Activated T-cell treated with anti-CD3 and anti-CD28 coated beads, Interleukin-2, amount 50 U/mL, for 24 hours (primary cell): ENCODE measurements around the gene NCKAP5L.
A peak's percentile ranks its signal among the peaks of the same experiment; 100 is the strongest.

Source experiments
- DNase-seq: peaks from one replicate; pipeline ENCODE4 v3.0.0-alpha.2; 2020
- H3K27ac Mint-ChIP-seq: 2 replicates; pipeline ENCODE4 v1.8.0; 2020; ENCODE audit warnings: mild to moderate bottlenecking, mixed read lengths
- H3K27me3 Mint-ChIP-seq: 2 replicates; pipeline ENCODE4 v1.8.0; 2020; ENCODE audit warnings: mixed read lengths
- H3K36me3 Mint-ChIP-seq: 2 replicates; pipeline ENCODE4 v1.8.0; 2020; ENCODE audit warnings: low read depth, mixed read lengths
- H3K4me1 Mint-ChIP-seq: 2 replicates; pipeline ENCODE4 v1.8.0; 2020; ENCODE audit warnings: low read depth, mixed read lengths
- H3K4me3 Mint-ChIP-seq: 2 replicates; pipeline ENCODE4 v1.8.0; 2020; ENCODE audit warnings: mild to moderate bottlenecking, moderate library complexity, mixed read lengths
- H3K9me3 Mint-ChIP-seq: 2 replicates; pipeline ENCODE4 v1.8.0; 2020; ENCODE audit warnings: mixed read lengths

The NCKAP5L gene

DNA sequence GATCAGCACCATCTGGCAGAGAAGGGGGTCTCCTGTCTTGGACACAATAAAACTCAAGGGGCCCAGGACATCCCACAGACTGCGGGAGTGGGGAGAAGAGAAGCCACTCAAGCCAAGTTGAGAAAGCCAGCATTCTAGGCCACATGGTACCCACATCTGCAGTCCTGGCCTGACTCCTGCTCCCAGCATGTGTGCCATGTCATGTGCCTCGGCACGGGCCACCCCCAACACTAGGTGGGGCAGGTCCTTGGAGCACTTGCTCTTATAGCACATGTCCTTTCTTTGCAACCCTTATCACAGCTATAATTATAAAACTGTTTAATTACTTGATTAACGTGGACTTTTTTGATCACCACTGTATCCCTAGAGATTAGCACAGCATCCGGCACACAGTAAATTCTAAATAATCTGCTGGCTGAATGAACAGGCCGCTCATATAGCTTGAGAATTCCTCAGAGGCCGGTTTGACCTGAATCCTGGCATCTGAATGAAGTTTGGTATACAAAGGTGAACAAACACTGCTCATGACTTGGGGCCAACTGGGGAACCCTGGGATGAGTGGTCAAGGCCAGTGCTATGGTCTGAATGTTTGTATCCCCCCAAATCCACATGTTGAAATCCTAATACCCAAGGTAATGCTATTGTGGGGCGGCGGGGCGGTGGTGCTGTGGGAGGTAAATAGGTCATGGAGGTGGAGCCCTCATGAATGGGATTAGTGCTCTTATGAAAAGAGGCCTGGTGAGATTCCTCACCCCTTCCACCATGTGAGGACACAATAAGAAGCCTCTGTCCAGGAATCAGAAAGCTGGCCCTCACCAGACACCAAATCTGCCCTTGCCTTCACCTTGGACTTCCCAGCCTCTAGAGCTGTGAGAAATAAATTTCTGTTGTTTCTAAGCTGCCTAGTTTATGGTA lies 6.6 kb downstream of the NCKAP5L start:
- H3K27me3 Mint-ChIP-seq = no peaks in the 10 kb centered on the region
- no peak for DNase-seq
- no peaks in the 10 kb centered on the region for H3K9me3 Mint-ChIP-seq
- no peak overlapping the region for H3K4me3 Mint-ChIP-seq
- H3K4me1 Mint-ChIP-seq = peaks cover 36% of the 10 kb centered on the region
- peak overlapping the region; percentile 55 for H3K27ac Mint-ChIP-seq
- peaks cover 9% of the 10 kb centered on the region for H3K36me3 Mint-ChIP-seq

DNA sequence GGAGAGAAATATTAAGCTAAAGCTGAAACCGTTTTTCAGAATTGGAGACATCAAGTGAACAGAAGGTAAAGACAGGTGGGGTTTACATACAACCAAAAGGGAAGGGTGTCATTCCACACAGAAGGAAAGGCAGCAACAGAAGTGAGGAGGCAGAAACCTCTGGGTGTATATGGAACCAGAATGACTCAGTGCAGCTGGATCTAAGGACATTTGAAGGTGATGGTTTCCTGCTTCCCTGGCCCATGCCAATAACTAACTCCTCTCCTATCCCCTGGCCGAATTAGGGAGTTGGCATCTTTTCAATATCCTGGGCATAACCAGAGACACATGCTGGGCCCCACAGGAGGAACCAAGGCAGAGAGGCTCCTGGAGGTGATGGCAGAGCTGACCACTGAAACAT lies 8.4 kb downstream of the NCKAP5L start:
- H3K36me3 Mint-ChIP-seq = peaks cover 10% of the 10 kb centered on the region
- peaks cover 27% of the 10 kb centered on the region for H3K4me1 Mint-ChIP-seq
- H3K4me3 Mint-ChIP-seq = no peak overlapping the region
- H3K27me3 Mint-ChIP-seq = no peaks in the 10 kb centered on the region
- H3K9me3 Mint-ChIP-seq = no peaks in the 10 kb centered on the region
- DNase-seq = no peak
- H3K27ac Mint-ChIP-seq = peak overlapping the region; percentile 30

DNA sequence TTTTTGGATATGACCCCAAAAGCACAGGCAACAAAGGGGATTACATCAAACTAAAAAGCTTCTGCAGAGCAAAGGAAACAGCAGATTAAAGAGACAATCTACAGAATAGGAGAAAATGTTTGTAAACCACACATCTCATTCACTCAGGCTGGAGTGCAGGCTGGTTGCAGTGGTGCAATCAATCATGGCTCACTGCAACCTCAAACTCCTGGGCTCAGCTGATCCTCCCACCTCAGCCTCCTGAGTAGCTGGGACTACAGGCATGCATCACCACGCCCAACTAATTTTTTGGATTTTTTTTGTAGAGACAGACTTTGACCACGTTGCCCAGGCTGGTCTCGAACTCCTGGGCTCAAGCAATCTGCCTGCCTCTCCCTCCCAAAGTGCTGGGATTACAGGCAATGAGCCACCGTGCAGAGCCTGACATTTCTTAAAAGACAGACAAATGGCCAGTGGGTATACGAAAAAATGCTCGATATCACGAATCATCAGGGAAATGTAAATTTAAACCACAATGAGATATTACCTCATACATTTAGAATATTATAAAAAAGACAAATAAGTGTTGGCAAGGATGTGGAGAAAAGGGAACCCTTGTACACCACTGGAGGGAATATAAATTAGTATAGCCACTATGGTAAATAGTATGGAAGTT lies 9.8 kb downstream of the NCKAP5L start:
- no peaks in the 10 kb centered on the region for H3K27me3 Mint-ChIP-seq
- H3K4me3 Mint-ChIP-seq = no peak overlapping the region
- peaks cover 26% of the 10 kb centered on the region for H3K4me1 Mint-ChIP-seq
- peaks cover 10% of the 10 kb centered on the region for H3K36me3 Mint-ChIP-seq
- H3K9me3 Mint-ChIP-seq = no peaks in the 10 kb centered on the region
- H3K27ac Mint-ChIP-seq = no peak overlapping the region
- DNase-seq = no peak

DNA sequence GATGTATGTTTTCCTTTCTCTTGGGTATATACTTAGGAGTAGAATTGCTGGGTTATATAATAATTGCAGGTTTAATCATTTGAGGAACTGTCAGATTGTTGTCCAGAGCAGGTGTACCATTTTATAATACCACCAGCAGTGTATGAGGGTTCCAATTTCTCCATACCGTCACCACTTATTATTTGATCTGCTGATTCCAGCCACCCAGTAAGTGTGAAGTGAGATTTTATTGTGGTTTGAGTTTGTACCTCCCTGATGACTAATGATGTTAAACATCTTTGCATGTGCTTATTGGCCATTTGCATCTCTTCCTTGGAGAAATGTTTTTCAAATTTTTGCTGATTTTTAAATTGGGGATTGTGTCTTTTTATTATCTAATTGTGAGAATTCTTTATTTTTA lies 15.1 kb downstream of the NCKAP5L start:
- no peak overlapping the region for H3K27ac Mint-ChIP-seq
- no peaks in the 10 kb centered on the region for H3K27me3 Mint-ChIP-seq
- H3K36me3 Mint-ChIP-seq = peaks cover 7% of the 10 kb centered on the region
- no peak for DNase-seq
- peaks cover 11% of the 10 kb centered on the region for H3K4me1 Mint-ChIP-seq
- no peak overlapping the region for H3K4me3 Mint-ChIP-seq
- no peaks in the 10 kb centered on the region for H3K9me3 Mint-ChIP-seq

DNA sequence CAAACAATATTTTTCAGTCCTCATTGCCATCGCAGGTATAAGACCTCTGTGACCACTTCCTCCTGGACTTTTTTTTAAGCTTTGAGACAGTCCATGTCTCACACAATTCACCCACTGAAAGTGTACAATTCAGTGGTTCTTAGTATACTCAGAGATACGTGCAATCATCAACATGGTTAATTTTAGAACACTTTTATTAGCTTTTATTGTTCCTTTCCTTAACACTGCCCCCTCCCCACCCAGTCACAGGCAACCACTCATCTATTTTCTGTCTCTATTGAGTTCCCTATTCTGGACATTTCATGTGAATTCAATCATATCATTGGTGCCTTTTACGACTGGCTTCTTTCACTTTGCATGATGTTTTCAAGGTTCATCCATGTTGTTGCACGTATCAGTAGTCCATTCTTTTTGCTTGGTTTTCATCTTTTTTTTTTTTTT lies 16.2 kb downstream of the NCKAP5L start:
- H3K36me3 Mint-ChIP-seq = peaks cover 5% of the 10 kb centered on the region
- no peak for DNase-seq
- no peak overlapping the region for H3K4me3 Mint-ChIP-seq

DNA sequence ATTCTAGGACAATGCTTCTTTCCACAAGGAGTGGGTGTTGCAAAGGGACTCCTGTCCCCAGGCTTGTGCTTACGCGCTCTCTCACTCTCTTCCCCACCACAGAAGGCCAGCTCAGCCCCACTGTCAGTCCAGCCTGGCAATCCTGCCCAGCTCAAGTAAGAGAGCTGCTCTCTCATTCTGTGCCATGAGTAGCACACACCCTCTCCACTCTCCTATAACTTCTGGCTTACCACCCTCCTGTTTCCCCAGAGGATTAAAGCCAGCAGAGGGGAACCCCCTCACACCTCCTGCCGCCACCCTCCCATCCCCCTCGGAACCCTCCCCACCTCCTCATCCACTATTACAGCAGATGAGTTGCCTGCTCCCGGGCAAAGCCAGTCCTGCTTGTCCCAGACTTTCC lies 17.1 kb downstream of the NCKAP5L start:
- H3K4me3 Mint-ChIP-seq = no peak overlapping the region
- no peaks in the 10 kb centered on the region for H3K27me3 Mint-ChIP-seq
- no peaks in the 10 kb centered on the region for H3K9me3 Mint-ChIP-seq
- no peak overlapping the region for H3K27ac Mint-ChIP-seq
- DNase-seq = no peak
- no peaks in the 10 kb centered on the region for H3K36me3 Mint-ChIP-seq
- H3K4me1 Mint-ChIP-seq = peaks cover 9% of the 10 kb centered on the region

More for the DNA sequence above, 16.2 kb downstream of the NCKAP5L start:
- H3K9me3 Mint-ChIP-seq = no peaks in the 10 kb centered on the region
- no peak overlapping the region for H3K27ac Mint-ChIP-seq
- peaks cover 9% of the 10 kb centered on the region for H3K4me1 Mint-ChIP-seq
- H3K27me3 Mint-ChIP-seq = no peaks in the 10 kb centered on the region

DNA sequence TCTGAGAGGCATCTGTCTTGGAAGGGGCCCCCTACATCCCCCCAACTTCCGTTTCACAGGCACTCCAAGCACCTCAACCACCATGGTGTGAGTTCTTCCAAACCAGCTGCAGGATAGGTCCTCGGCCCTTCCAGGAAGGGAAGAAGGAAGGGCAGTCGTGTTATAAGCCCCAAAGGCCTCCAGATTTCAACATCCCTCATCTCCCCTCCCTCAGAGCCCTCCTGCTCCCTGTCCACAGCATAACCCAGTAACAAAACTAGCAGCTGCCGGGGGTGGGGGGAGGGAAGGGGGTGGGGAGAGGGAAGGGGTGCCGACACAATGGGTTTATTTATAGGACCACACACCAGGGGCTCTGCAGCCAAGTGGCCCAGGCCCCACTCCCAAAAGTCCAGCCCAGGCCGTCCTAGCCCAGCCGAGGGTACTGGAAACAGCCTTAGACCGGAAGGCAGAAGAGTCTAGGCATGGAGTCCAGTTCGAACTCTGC lies 18.3 kb downstream of the NCKAP5L start:
- Mint-ChIP-seq H3K27ac (no peak overlapping the region), H3K36me3 (peaks cover 4% of the 10 kb centered on the region), H3K9me3 (no peaks in the 10 kb centered on the region), H3K4me3 (no peak overlapping the region), H3K27me3 (no peaks in the 10 kb centered on the region), H3K4me1 (peaks cover 9% of the 10 kb centered on the region)
- no peak for DNase-seq

DNA sequence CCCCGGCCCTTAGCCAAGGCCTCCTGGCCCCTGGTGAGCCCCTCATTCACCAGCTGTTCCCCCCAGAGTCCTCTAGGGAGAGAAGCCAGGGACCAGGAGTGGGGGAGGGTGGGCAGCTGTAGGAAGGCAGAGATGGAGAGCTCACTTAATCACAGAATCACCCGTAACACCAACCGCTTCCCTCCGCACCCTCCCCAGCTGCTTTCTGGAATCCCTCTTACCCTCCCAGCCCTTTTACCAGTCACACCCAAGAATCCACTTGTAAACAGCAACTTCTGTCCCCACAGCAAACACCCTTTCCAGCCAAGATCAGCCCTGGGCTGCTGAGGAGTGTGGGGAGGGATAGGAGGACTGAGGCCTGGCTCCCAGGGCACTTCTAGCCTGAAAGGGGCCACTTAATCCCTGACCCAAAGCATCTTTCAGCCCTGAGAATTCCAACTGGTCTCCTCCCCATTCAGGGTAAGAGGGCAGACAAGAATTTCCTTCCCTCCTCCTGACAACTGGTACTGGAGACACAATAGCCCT lies 18.8 kb downstream of the NCKAP5L start:
- peaks cover 9% of the 10 kb centered on the region for H3K4me1 Mint-ChIP-seq

DNA sequence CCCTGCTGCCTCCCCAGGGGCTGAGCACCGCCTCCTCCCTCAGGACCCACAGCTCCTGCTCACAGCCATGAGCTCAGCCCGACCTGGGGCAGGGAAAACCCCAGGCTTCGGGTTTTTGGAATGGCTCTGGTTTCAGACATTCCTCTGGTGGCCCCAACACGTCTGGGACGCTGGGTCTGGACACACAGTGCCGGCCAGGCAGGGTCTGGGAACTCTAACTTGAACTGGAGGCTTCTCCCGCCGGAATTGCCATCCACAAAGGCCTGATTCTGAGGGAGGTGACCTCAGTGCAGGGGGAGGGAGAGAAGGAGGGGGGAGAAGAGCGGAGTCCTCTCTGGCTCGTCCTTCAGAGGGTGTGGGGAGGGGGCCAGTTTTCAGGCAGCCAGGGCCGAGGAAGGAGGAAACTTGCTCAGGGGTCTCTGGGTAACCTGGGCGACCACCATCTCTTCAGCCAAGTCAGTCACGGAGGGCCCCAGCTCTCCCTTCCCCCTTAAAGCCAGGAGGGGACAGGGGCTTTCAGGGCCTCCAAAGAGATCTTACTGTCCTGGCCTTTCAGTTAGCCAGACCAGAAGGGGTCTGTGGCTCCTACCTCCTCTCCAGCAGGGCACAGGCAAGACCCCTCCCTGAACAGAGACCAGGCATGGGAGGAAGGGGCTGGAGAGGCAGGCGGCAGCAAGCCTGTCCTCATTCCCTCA lies 19.4 kb downstream of the NCKAP5L start:
- Mint-ChIP-seq H3K4me1 (peaks cover 9% of the 10 kb centered on the region), H3K9me3 (no peaks in the 10 kb centered on the region), H3K27me3 (no peaks in the 10 kb centered on the region), H3K27ac (no peak overlapping the region), H3K4me3 (no peak overlapping the region), H3K36me3 (peaks cover 4% of the 10 kb centered on the region)
- no peak for DNase-seq

More for the DNA sequence above, 18.8 kb downstream of the NCKAP5L start:
- Mint-ChIP-seq H3K27me3 (no peaks in the 10 kb centered on the region), H3K4me3 (no peak overlapping the region), H3K36me3 (peaks cover 4% of the 10 kb centered on the region), H3K27ac (no peak overlapping the region), H3K9me3 (no peaks in the 10 kb centered on the region)
- no peak for DNase-seq

DNA sequence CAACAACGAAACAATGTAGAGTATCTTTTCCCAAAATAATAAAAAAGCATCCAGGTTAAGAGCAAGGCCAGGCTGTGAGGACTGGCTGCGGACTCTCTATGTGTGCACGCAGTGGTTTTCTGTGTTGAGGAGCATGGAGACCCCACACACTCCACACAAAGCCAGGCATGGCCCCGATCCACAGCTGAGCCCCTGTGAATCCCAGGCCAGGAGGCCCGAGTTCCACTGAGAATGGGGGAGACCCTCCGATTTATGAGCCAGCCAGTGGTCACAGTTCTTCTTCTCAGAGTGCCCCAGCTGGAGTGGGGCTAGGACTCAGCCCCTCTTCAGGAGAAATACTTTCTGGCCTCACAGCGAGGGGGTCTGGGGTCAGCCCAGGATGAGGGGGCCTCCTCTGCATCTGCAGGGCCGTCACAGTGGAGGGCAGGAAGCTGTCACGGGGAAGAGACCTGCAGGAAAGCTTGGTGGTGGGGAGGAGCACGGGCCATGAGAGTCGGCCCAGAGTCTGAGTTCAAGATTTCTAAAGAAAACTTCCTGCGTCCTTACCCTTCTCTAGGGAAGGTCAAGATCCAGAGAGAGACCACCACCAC lies 20.1 kb downstream of the NCKAP5L start:
- H3K9me3 Mint-ChIP-seq = no peaks in the 10 kb centered on the region
- H3K4me1 Mint-ChIP-seq = peaks cover 7% of the 10 kb centered on the region
- no peak for DNase-seq
- H3K27me3 Mint-ChIP-seq = no peaks in the 10 kb centered on the region
- H3K4me3 Mint-ChIP-seq = no peak overlapping the region
- H3K27ac Mint-ChIP-seq = no peak overlapping the region
- H3K36me3 Mint-ChIP-seq = peaks cover 4% of the 10 kb centered on the region

DNA sequence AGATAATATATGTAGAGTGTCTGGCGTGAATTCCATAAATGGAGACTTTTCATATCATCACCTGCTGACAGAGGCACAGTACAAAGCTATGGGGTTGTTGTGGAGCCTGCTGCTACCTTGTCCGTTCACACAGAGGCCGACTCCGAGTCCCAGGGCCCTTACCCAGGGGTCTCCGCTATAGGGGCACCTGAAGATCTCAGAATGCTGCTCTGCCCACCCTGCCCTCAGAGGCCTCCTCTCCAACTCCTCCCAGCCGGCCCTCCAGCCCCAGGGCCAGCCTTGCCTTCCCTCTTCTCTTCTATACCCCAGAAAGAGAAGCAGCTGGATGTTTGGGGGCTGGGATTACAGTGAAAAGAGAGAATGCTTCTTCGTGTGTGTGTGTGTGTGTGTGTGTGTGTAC lies 21.3 kb downstream of the NCKAP5L start:
- no peaks in the 10 kb centered on the region for H3K27me3 Mint-ChIP-seq
- H3K4me3 Mint-ChIP-seq = no peak overlapping the region
- no peak overlapping the region for H3K27ac Mint-ChIP-seq
- H3K4me1 Mint-ChIP-seq = peaks cover 3% of the 10 kb centered on the region
- no peaks in the 10 kb centered on the region for H3K9me3 Mint-ChIP-seq
- no peak for DNase-seq
- H3K36me3 Mint-ChIP-seq = peaks cover 6% of the 10 kb centered on the region

DNA sequence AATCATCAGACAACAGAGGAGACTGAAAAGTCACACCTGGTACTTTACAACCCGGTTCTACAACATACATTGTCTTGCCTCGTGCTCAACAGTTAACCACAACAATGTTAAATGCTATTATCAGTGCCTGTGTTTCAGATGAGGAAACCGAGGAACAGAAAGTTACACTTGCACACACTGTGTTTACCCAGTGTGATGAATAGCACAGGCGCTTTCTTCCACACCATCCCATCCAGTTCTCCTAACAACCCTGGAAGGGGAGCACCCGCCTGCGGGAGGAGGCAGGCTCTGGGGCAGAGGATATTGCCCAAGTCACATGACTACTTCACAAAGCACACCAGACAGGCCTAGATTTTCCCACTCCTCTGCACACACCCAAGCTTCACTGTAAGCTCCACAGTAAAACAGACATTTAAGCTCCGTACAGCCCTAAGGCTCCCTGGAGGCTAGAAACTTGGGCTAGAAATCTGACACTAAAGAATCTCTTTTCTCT lies 21.8 kb downstream of the NCKAP5L start:
- peaks cover 10% of the 10 kb centered on the region for H3K36me3 Mint-ChIP-seq
- H3K27ac Mint-ChIP-seq = no peak overlapping the region
- no peaks in the 10 kb centered on the region for H3K27me3 Mint-ChIP-seq
- no peaks in the 10 kb centered on the region for H3K9me3 Mint-ChIP-seq
- H3K4me1 Mint-ChIP-seq = no peaks in the 10 kb centered on the region
- no peak for DNase-seq
- no peak overlapping the region for H3K4me3 Mint-ChIP-seq

DNA sequence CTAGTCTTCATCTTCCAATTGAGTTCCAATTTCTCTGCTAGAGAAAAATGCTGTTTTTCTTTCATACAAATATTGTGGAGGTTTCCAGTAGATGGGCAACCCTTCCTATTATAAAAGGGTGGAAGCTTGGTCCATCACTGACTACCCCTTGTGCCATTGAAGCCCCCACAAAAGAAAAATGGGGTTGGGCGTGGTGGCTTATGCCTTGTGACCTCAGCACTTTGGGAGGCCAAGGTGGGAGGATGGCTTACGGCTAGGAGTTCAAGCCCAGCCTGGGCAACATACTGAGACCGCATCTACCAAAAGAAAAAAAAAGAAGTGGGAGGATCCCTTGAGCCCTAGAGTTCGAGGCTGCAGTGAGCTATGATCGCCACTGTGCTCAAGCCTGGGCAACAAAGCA lies 22.8 kb downstream of the NCKAP5L start:
- peaks cover 17% of the 10 kb centered on the region for H3K36me3 Mint-ChIP-seq
- H3K27me3 Mint-ChIP-seq = no peaks in the 10 kb centered on the region
- H3K4me1 Mint-ChIP-seq = no peaks in the 10 kb centered on the region
- no peak overlapping the region for H3K27ac Mint-ChIP-seq
- DNase-seq = no peak
- H3K9me3 Mint-ChIP-seq = no peaks in the 10 kb centered on the region
- H3K4me3 Mint-ChIP-seq = no peak overlapping the region

DNA sequence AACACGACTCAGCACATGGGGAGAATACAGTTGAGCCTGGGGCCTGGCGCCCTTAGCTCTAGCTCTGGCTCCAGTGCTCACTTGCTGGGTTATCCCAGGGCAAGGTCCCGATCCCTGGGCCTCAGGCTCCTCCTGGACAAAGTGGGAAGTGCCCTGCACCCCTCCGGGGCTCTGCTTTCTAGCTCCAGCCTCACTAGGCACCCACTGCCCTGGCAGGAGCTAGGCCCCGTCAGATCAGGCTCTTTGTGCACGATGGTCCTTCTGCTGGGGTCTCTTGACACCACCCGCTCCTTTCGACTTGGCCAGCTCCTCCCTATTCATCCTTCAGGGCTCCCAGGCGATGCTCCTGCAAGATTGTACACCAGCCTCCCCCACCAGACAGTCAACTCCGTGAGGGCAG lies 23.4 kb downstream of the NCKAP5L start:
- Mint-ChIP-seq H3K27ac (no peak overlapping the region), H3K9me3 (no peaks in the 10 kb centered on the region), H3K4me3 (no peak overlapping the region), H3K36me3 (peaks cover 19% of the 10 kb centered on the region), H3K27me3 (no peaks in the 10 kb centered on the region), H3K4me1 (no peaks in the 10 kb centered on the region)
- no peak for DNase-seq
